ENCODE data around the gene FTCDNL1.

- TF ChIP-seq KLF16 (tag by site-specific recombination; IDR thresholded peaks at IDR 0.05): no peak
- no peak for TF ChIP-seq CTCF (tag by site-specific recombination; IDR thresholded peaks at IDR 0.05)
- no peak for TF ChIP-seq ZNF146 (tag by site-specific recombination; IDR thresholded peaks at IDR 0.05)
- TF ChIP-seq ZNF76 (tag by site-specific recombination; IDR thresholded peaks at IDR 0.05; ENCODE audit: borderline replicate concordance, low read depth): no peak
- TF ChIP-seq ZNF350 (tag by site-specific recombination; IDR thresholded peaks at IDR 0.05): no peak
- TF ChIP-seq TCF7L2 (IDR thresholded peaks at IDR 0.05; ENCODE audit: borderline replicate concordance, low read depth, low read length): no peak
- no peak for TF ChIP-seq ZNF274 (IDR thresholded peaks at IDR 0.05; ENCODE audit: low read length)
- no peak for TF ChIP-seq ZNF274 (tag by site-specific recombination; IDR thresholded peaks at IDR 0.05; ENCODE audit: borderline replicate concordance)
Observed at GRCh38 chr2:199830531-199830930, 20.5 kb downstream of the FTCDNL1 start.

Measured in HEK293 (cell line).